Non-pigmented ciliary epithelial cell (primary cell): ENCODE data around the gene ZBTB3.
"Not testable (repeated sequence)": the region's sequence is repeated elsewhere in the genome, so short reads cannot be mapped to it uniquely, and the experiment has no call there.

ENCODE experiments used
- DNase-seq: peaks from one replicate; pipeline ENCODE4 v3.0.0-alpha.2; 2010; ENCODE audit warnings: low read depth

ZBTB3 gene

GRCh38 chr11:62753736-62754603, at the start of gene ZBTB3:
Gene ZBTB3 (minus strand): TSS chr11:62754160. CDS start chr11:62753664, 496 bp downstream.
- DNase-seq: peak; percentile 99

GRCh38 chr11:62801071-62801470, 47.1 kb upstream of the ZBTB3 start:
- no peak for DNase-seq

DNA sequence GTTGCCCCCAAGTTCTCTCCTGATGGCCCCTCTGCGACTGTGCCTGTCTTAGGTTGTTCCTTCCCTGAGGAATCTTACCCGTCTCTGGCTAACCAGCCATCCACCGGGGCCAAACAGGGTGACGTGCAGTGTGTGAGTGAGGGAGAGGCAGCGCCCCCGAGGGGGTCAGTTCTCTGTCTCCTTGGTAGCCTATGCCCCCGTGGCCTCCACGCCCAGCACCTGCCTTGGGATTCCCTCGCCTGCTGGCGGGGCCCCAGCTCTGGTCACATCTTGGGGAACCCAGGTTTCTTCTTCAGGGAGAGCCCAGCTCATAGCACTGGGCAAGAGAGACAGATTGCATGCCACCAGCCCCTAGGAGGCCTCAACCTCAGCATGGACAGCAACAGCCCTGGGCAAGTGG, 45.5 kb upstream of the ZBTB3 start:
- no peak for DNase-seq

DNA sequence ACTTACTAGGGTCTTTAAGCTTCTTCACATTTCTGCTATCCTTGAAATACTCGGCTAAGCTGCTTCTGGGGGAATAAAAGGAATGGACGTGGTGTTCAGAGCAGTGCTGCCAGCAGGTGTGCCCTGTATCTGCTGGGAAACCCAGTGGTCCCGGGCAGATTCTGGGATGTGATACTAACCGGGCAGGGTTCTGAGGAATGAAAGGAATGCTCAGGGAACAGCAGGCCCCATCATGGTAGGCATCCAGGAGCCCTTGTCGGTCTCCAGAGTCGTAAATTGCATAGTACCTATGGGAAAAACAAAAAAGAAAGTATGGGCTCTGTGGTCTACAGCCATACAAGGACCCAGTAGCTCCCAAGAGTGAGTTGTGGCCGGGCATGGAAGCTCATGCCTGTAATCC, 42.3 kb upstream of the ZBTB3 start:
- no peak for DNase-seq

DNA sequence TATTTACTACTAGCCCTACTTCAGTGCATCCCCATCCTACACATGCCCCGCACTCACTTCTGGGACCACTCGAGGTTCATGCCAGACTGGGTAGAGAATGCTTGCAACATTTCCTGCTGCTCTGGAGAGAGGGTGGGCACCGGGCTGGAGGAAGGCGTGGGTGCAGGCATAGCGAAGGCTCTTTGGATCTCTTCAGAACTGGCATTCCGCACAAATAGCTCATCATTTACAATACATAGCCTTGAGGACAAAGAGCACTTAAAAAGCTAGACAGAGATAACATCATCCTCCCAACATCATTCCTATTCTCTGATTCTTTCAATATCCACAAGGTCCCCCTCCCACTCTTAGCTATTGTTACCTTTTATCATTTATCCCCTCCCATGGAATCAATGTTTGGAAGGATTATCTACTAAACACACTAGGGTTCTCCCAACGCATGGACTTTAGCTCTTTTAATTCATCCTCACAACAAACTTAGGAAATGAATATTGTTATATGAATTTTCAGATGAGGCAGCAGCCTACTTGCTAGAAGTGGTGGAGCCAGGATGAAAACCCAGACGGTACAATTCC, 40.3 kb upstream of the ZBTB3 start:
- no peak for DNase-seq

- no peak for DNase-seq
Measured at GRCh38 chr11:62792202-62792575, 38.2 kb upstream of the ZBTB3 start.

DNA sequence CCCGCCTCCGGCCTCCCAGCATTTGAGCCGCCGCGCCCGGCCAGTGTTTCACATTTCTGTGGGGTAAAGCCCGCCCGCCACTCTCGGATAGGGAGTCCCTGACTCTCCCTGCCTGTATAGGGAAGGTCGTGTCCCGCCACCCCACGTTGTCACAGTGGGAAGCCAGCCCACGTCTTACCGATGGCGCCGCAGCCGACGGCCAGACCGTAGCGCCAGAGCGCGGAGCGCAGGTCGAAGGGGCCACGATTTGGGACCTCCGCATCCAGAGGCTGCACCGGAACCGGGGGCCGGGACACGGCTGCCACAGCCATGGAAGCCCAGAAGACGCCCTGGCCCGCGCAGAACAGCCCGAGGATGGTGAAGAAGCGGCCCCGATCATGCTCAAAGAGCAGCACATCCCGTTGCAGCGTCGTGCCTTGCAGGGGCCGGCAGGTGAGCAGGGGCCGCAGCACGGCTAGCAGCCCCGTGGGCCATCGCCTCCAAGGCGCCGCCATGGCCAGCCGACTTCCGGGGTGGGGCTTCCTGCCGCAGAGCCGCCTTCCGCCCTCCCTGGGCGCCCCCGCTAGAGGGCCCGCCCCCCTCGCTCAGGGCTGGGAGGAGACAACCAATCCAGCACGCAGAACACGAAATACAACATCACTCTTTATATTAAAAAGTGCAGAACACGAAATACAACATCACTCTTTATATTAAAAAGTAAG, 37.7 kb upstream of the ZBTB3 start, which contains the start of gene TMEM223:
Gene TMEM223 (minus strand): TSS at position 506 of the 701 bp plus-strand sequence. CDS start 12 bp downstream, at position 494.
- DNase-seq: no peak

GRCh38 chr11:62789576-62789975, 35.6 kb upstream of the ZBTB3 start:
- DNase-seq: no peak

DNA sequence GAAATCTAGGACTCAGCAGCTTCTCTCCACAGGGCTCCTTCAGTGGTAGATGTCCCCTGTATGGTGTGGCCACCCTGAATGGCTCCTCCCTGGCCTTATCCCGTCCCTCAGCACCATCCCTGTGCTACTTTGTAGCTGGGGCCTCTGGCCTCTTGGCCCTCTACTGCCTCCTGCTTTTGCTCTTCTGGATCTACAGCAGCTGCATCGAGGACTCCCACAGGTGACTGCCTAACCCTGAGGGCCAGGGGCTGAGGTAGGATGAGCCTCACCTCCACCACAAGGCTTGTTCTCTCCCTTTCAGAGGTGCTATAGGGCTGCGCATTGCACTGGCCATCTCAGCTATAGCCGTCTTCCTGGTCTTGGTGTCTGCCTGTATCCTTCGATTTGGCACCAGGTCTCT, 35.0 kb upstream of the ZBTB3 start:
- no peak for DNase-seq

DNA sequence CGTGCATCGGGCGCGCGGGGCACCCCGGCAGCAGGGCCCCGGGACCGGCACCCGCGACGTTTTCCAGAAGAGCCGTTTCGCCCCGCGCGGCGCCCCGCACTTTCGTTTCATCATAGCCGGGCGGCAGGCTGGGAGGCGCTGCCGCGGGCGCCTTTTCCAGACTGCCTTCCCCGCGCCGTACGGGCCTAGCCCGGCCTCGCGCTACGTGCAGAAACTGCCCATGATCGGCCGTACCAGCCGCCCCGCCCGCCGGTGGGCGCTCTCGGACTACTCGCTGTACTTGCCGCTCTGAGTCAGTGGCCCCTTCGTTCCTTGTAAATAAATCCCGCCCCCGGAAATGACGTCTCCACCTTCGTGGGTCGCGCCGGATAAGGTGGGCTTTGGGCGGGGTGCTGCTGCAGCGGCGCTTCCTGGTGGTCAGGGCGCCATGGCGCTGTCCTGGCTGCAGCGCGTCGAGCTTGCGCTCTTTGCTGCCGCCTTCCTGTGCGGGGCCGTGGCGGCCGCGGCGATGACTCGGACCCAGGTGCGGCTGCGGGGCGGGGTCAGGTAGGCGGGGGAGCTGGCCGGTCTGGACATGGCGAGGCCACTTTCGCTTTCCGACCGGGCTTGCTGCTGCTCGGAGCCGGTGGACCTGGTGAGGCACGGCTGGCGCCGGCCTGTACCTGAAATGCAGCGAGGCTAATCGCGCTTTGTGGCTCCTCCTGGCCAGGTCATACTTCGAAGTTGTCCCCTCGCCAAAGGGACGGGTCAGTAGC, 33.2 kb upstream of the ZBTB3 start, which contains the start of gene TMEM179B:
Gene TMEM179B (plus strand): TSS at position 398 of the 755 bp plus-strand sequence. CDS start 30 bp downstream, at position 428.
- DNase-seq: peak; percentile 93

DNA sequence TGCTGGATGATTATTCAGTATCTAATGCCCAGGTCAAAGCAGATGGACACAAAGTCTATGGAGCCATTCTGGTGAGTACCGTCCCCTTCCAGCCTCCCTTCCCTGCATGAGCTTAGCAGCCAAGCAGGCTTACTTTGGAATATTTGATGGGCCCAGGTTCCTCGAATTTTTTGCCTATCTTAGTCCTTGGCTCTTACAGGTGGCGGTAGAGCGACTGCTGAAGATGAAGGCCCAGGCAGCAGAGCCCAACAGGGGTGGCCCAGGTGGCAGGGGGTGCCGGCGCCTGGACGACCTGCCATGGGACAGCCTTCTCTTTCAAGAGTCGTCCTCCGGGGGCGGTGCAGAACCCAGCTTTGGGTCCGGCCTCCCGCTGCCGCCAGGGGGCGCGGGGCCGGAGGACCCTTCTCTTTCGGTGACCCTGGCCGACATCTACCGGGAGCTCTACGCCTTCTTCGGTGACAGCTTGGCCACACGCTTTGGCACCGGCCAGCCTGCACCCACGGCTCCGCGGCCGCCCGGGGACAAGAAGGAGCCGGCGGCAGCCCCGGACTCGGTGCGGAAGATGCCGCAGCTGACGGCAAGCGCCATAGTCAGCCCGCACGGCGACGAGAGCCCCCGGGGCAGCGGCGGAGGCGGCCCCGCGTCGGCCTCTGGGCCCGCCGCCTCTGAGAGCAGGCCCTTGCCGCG, 32.5 kb upstream of the ZBTB3 start:
- no peak for DNase-seq

GRCh38 chr11:62782753-62783152, 28.8 kb upstream of the ZBTB3 start:
- no peak for DNase-seq

GRCh38 chr11:62778441-62778840, 24.5 kb upstream of the ZBTB3 start:
- DNase-seq: no peak

DNA sequence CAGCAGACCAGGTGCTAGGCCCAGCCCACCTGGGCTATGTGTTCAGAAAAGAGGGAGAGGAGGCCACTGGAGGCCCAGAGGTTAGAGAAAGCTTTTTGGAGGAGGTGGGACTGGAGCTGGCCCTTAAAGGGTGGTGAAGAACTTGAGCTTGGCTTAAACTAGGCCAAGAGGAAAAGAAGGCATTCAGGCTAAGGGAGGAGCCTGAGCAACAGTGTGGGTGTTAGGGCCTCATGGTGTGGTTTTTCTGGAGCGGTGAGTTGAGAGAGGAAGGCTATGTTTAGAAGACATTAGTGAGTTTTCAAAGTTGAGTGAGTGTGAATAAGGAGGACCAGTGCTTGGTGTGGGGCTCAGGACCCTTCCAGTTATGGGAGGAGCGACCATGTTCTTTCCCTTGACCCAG, 23.4 kb upstream of the ZBTB3 start:
- no peak for DNase-seq

GRCh38 chr11:62775646-62776045, 21.7 kb upstream of the ZBTB3 start:
- no peak for DNase-seq

DNA sequence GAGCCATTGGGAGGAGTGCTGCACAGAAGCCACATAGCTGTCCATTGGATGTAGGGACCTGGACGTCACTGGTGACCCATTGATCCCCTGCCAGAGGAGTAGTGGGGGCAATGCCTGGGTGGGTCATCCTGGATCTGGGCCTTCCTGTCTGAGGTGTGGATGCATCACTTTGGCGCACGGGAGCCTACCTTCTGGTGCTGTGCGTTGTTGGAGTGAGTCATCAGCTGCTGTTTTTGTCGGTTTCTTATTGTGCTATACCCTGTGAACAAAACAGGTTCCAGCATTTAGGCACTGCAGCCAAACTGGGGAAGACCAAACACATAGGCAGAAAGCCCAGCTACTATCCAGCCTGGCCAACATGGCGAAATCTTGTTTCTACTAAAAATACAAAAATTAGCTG, 20.4 kb upstream of the ZBTB3 start:
- DNase-seq: no peak

DNA sequence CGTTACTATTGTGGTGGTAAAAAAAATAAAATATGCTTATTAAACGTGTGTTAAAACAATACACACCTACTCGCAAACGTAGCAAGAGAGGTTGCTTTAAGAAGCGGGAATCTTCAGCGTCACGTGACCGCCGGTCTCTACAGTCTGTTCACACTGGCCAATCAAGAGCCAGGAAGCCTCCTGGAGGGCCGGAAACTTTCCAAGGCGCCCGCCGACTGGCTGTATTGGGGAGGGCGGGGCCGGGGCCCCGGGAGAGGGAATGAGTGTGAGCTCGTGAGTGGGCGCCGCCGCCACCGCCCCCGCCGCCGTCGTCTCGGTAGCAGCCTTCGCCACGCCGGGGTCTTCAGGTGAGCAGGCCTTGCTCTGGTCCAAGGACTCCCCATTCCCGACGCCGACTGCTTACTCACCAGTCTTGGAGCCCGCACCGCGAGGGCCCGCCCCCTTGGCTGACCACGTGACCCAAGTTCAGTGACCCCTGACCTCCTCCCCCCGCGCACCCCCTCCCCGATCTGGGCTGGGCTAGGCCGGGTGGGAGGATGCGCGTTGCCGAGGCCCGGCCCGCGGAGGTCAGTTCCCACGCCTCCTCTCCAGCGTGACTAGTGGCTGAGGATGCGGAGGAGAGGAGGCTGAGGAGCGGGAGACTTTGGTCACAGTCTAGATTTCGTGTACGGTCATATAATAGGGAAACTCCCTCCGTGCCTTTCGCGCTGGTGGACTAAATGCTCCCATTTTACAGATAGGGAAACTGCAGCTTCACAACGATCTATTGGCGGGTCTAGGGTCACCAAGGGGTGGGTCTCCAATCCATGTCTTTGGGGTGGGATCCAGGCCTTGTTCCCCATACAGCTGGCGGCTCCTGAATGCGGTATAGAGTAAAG, 17.4 kb upstream of the ZBTB3 start, which contains the start of gene TAF6L:
Gene TAF6L (plus strand): TSS at position 253 of the 878 bp plus-strand sequence. CDS start 4,388 bp downstream, outside the sequence.
- DNase-seq: peak; percentile 80

- DNase-seq: no peak
Measured at GRCh38 chr11:62770778-62771143, 16.8 kb upstream of the ZBTB3 start.

DNA sequence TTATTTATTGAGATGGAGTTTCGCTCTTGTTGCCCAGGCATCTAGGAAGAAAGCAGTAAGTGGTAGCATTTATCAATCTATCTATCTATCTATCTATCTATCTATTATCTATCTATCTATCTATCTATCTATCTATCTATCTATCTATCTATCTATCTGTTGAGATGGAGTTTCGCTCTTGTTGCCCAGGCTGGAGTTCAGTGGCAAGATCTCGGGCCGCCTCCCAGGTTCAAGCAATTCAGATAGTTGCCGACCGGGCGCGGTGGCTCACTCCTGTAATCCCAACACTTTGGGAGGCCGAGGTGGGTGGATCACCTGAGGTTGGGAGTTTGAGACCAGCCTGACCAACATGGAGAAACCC, 6.9 kb upstream of the ZBTB3 start:
- not testable (repeated sequence) for DNase-seq
